Embryonic facial prominence (tissue), 1 donor: Measurements from ENCODE around the gene MILR1.
"Not testable (repeated sequence)": the region's sequence is repeated elsewhere in the genome, so short reads cannot be mapped to it uniquely, and the experiment has no call there.

Experiments
- DNase-seq: peaks from one replicate; pipeline ENCODE4 v3.0.0-alpha.2; 2016; ENCODE audit errors: extremely low spot score

The MILR1 gene, protein sequence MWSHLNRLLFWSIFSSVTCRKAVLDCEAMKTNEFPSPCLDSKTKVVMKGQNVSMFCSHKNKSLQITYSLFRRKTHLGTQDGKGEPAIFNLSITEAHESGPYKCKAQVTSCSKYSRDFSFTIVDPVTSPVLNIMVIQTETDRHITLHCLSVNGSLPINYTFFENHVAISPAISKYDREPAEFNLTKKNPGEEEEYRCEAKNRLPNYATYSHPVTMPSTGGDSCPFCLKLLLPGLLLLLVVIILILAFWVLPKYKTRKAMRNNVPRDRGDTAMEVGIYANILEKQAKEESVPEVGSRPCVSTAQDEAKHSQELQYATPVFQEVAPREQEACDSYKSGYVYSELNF

GRCh38 chr17:64448665-64449512 lies at the start of gene MILR1:
MILR1 (plus strand) TSS chr17:64449115; CDS start chr17:64449169, 54 bp downstream.
- DNase-seq: no peak

GRCh38 chr17:64399767-64400156 lies 49.2 kb upstream of the MILR1 start:
- DNase-seq: no peak

- DNase-seq: no peak
Measured at GRCh38 chr17:64400642-64401041, 48.3 kb upstream of the MILR1 start.

GRCh38 chr17:64401244-64401860 lies 47.6 kb upstream of the MILR1 start:
- no peak for DNase-seq

- no peak for DNase-seq
Measured at GRCh38 chr17:64401941-64402340, 47.0 kb upstream of the MILR1 start.

GRCh38 chr17:64402469-64402868 lies 46.4 kb upstream of the MILR1 start:
- no peak for DNase-seq

DNA sequence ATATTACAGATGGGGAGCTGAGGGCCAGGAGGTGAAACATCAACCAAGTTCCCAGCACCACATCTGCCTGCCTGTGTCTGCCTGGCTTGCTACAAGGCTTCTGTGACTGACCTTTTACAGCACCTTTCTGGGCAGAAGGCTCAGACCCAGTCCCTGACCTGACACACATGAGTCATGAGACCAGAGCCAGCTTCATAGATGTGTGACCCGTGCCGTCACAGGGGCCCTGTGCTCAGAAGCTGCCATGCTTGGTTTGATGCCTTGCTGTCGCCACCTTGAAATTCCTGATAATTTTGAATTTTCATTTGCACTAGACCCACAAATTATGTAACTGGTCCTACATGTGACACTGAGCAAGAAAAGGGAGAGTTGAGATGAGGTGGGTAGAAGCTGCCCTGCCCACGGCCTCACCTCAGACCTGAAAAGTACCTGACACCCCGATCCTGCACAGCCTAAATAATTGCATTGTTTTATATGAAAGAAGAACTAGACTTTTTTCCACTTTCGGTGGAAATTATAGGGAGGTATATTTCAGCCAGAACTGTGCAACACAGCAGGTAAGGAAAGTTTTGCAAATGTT lies 44.9 kb upstream of the MILR1 start:
- DNase-seq: no peak

- DNase-seq: no peak
Measured at GRCh38 chr17:64406321-64407200, 42.4 kb upstream of the MILR1 start.

GRCh38 chr17:64410750-64411490 lies 38.0 kb upstream of the MILR1 start:
- DNase-seq: no peak

- DNase-seq: peak; percentile 11
Measured at GRCh38 chr17:64411999-64412771, 36.7 kb upstream of the MILR1 start.

DNA sequence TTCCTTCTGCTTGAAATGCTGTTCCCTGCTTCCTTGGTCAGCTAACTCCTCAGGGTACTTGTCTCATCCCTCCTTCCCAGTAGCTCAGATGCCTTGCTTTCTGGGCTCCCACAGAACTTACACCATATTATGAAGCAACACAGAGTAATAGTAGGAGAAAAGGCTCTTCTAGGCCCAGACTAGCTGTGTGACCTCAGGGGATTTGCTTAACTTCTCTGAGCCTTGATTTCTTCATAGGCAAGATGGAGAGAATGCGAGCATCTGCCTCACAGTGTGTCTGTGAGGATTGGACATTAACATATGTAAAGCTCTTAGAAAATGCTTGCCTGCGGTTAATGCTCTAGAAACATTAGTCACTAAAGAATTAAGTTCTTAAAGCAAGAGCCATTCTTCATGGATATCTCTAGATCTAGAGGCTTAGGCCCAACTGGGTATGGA lies 36.0 kb upstream of the MILR1 start:
- no peak for DNase-seq

DNA sequence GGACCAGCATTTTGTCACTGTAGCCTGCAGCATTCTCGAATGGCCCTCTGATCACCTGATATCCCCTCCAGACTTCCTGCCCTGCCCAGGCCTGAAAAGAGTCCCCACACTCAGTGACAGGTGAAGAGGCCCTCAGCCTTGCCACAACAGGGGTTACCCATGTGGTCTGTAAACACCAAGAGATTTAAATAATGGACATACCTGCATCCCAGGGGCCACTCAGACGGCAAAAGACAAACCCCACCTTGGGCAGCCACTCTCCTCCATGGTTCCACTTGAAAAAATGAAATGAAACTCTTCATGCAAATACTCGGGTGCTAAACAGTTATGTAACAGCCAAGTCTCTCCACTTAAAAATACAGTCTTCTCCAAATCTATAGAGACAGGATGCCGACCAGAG lies 35.4 kb upstream of the MILR1 start:
- no peak for DNase-seq

GRCh38 chr17:64418506-64419339 lies 30.2 kb upstream of the MILR1 start:
- DNase-seq: peak; percentile 31

DNA sequence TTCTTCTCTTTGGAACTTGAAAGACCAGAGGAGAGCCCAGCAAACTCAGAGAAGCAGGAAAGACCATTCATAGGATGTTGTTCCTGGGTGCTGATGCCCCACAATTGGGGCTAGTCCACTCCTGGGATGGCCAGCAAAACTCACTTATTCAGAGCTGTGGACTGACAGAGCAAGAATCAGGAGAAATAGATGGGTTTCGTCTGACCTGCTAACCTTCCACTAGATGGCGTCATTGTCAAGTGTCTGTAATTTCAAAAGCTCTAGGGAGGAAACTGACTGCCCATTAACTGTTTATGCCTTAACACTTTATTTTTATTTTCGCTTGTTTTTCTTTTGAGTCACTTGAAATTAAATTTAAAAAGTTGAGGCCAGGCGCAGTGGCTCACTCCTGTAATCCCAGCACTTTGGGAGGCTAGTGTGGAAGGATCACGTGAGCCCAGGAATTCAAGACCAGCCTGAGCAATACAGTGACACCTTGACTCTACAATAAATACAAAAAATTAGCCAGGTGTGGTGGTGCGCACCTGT lies 28.7 kb upstream of the MILR1 start:
- DNase-seq: peak; percentile 36

GRCh38 chr17:64422121-64422520 lies 26.8 kb upstream of the MILR1 start:
- not testable (repeated sequence) for DNase-seq

DNA sequence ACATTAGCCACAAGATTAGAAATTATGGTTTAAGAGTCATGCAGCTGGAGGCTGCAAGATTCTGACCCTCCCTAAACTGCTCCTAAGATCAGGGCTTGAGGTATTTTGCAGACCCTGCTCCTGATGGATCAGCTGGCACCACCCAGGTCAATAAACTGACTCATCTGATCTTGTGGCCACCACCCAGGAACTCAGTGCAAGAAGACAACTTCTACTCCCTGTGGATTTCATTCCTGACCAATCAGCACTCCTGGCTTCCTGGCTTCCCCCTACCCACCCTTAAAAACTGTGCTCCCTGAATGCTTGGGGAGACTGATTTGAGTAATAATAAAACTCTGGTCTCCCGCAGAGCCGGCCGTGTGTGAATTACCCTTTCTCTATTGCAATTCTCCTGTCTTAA lies 25.0 kb upstream of the MILR1 start:
- no peak for DNase-seq

DNA sequence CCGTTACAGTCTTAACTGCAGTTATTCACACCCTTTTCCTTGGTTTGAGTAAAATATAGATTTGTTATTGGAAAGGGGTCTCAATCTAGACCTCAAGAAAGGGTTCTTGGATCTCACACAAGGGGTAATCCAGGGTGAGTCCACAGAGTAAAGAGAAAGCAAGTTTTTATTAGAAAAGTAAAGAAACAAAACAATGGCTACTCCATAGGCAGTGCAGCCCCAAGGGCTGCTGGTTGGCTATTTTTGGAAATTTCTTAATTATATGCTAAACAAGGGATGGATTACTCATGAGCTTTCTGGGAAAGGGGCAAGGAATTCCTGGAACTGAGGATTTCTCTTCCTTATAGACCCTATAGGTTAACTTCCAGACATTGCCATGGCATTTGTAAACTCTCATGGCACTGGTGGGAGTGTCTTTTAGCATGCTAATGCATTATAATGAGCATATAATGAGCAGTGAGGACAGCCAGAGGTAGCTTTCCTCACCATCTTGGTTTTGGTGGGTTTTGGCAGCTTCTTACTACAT lies 24.5 kb upstream of the MILR1 start:
- no peak for DNase-seq

- DNase-seq: no peak
Measured at GRCh38 chr17:64425191-64425590, 23.7 kb upstream of the MILR1 start.
